Astrocyte of the hippocampus (primary cell): Measurements from ENCODE around the gene AURKA.

Source experiments
- DNase-seq: peaks from one replicate; pipeline ENCODE4 v3.0.0; 2011; ENCODE audit warnings: low read depth, low spot score

AURKA gene

DNA sequence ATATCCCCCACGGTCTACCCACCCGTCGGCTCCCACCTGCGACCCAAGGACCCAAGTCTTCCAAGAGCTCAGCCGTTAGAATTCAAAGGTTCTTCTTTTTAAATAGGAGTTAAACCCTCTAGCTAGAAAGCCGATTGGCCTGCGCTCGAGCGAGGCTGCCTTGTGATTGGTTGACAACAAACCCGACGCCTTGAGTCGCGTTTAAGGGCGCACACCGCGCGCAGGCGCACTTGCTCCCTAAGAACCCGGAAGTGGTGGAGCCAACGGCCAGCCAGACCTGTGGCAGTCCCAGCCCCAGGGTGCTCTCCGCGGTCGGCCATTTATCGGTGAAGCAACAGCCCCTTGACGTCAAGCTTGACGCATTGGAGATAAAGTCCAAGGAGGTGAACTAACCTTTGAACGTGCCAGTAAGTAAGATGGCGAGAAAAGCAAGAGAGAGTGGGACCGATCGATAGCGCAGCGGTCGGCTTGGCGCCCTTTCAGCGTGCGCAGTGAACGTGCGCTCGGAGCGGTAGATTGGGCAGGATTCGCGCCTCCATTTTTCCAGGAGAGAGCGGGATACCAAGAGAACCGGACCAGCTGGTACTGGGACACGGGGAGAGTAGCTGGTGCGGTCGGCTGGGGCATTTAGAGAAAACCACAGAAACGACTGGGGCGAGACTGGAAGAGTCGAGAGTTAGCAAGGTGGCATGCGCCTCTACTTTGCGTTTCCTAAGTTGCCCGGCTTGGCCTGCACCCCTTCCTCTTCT lies at the start of gene AURKA, which contains the start of gene CSTF1:
Gene AURKA (minus strand): TSS at position 84 of the 749 bp plus-strand sequence. CDS start 4,018 bp downstream, outside the sequence.
Gene CSTF1 (plus strand): TSS at position 514 of the 749 bp plus-strand sequence. CDS start 2,908 bp downstream, outside the sequence.
- peak; percentile 100 for DNase-seq

DNA sequence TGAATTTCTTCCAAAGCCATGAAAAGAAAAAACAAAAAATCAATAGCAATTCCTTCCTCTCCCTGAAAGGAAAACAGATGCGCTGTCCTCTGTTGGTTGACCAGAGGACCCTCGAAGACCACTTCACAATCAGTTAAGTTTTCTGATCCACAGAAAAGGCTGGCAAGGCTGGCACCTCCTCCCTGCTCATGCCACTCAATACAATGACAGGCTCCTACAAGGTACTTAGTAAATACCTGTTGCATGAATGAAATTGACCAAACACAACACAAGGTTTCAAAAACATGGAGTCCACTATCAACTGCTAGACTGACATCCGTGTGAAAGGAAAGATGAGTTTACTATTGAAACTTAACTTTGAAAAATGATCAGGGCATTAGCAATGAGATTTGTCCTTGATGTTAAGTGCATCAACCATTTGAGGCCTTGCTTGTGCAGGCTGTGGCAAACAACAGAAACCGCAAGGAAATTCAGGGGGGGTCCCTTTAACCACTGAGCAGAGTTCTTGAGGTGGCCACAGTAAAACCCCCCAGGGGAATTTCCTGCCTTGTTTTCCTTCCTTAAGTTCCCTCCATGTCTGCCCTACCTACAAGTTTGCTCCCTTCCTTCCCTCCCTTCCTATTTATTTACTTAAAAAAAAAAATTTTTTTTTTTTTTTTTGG lies 48.5 kb upstream of the AURKA start:
- no peak for DNase-seq

DNA sequence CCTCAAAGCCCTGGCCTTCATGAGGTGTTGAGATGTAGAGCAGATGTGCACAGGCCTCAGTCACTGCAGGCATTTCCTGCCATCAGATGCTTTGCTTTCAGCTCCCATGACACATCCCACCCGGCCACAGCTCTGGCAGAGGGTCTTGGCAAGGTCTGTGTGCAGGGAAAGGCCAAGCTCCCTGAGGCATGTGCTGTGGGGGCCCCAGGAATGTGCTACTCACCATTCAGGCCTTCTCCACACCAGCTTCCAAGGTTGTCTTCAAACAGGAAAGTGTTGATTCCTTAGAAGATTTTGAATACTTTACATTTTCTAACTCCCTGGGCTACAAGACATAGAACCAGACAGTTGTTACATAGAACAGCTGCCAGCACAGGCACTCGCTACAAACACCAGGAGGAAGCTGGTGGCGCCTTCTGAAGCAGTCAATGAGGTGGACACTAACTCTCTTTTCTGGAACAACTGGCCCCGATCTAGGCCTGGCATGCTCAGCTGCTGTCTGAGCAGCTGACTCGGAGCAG lies 47.8 kb upstream of the AURKA start:
- DNase-seq, result peak; percentile 96

DNA sequence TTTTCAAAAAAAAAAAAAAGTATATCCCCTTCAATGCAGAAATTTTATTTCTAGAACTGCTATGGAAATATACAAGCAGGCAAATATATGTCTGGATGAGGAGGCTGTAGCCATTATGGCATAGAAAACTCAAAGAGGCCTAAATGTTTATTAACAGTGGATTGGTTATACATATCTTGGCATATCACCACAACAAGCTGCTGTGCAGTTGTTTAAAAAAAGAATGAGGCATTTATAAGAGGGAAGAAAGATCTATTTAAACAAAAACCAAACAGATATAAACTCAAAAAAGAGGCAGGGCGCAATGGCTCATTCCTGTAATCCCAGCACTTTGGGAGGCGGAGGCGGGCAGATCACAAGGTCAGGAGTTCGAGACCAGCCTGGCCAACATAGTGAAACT lies 46.3 kb upstream of the AURKA start:
- no peak for DNase-seq

DNA sequence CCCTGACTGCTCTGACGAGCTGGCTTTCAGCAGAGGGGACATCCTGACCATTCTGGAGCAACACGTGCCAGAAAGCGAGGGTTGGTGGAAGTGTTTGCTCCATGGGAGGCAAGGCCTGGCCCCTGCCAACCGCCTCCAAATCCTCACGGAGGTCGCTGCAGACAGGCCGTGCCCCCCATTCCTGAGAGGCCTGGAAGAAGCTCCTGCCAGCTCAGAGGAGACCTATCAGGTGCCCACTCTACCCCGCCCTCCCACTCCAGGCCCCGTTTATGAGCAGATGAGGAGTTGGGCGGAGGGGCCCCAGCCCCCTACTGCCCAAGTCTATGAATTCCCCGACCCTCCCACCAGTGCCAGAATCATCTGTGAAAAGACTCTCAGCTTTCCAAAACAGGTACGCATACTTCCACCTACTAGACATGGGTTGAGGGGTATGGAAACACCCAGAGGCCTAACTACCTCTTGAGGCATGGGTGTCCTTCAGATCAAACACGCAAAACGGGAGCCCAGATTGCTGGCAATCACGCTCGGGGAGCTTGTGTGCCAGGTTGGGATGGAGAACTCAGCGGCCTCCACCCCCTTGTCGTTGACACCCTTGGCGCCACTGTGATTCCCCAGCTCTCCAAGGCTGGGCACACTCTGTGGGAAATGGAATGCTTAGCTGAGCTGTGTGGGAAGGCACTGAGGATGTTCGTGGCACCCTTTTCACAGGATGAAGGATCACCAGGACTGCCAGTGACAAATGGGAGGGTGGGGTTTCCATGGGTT lies 45.4 kb upstream of the AURKA start:
- no peak for DNase-seq

DNA sequence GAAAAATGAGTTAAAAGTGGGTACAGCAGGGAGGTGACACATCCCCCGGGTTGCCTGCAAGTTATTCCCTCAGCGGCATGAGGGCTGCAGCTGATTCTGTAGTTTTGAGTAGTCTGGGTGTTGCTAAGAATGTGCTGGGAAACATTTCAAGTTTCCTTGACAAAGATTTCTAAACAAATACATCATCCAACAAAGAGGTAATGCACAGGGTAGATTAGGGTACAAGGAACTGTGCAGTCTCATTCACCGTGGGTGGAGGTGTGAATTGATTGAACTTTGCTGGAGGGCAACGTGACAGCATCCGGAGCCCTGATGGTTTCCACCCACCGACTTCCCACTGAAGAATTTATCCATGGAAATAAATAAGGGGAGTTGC lies 41.9 kb upstream of the AURKA start:
- DNase-seq, result peak; percentile 81

DNA sequence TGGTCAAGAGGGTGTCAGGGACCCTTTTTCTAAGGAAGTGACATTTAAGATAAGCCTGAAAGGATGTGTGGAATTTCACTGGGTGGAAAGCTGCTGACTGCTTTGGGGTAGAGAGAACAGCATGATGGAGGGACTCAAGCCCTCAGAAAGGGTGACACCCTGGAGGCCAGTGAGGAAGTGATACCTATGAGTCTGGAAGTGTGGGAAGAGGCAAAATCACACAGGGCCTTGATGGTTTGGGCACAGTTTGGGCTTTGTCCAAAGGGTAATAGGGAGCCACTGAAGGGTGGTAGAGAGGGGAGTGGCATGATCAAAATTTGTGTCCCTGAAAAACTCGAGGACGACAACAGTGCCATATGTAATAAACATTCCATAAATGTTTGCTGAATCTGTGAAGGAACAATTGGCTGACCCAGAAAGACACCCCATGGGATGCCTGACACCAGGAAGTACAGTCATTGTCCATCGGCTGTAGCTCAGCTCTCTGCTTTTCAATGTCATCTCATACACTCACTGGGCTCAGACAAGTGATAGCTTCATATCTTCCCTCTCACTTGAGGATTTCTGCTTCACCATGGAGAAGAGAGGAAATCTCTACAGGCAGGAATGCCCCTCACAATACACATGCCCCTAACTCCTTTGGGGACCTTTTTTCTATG lies 41.3 kb upstream of the AURKA start:
- DNase-seq, result no peak

DNA sequence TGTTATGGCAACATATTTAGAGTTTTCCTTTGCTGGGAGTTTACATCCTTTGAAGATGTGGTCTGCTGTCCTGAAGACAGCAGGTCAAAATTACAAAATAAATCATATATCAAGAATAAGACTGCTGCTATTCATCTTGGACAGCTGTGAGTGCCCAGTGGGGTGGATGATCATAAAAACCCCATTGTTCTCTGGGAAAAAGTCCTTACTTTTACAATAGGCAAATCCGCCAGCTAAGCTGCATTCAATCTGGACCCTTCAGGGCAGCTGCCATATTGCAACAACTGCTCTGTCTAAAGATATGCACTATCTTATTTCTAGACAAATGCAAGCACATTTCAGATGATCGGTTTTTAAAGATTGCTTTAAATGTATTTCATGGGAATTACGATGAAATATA lies 39.5 kb upstream of the AURKA start:
- no peak for DNase-seq

DNA sequence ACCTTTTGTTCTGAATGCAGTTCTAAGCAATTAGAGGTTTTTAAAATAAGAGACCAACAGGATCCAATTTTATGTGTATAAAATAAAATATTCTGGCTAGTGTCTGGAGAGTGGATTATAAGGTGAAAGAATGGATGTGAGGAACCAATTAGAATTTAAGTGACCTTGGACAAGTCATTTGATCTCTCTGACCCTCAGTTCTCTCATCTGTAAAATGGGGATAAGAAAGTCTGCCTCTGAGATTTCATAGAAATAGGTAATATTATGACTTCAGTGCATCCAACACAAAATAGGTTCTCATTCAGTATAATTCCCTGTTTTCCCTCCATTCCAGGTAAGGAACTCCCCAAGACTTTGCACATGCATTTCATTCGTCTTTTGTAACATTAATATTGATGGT lies 38.9 kb upstream of the AURKA start:
- no peak for DNase-seq

DNA sequence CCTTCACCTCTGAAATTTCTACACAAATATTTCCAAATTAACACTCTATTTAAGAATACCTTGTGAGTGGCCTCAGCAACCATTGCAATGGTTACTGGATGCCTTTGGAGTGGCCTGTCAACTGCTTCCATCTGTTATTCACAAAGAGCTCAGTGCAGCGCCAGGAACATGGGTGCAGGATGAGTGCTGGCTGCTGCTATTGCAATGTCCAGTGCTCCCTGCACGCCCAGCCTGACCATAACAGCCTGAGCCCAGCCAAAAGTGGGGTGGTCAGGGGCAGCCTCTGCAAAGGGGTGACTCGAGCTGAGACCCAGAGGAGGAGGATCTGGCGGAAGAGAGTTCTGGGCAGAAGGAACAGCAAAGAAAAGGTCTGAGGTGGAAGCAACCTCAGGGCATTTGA lies 38.4 kb upstream of the AURKA start:
- no peak for DNase-seq

DNA sequence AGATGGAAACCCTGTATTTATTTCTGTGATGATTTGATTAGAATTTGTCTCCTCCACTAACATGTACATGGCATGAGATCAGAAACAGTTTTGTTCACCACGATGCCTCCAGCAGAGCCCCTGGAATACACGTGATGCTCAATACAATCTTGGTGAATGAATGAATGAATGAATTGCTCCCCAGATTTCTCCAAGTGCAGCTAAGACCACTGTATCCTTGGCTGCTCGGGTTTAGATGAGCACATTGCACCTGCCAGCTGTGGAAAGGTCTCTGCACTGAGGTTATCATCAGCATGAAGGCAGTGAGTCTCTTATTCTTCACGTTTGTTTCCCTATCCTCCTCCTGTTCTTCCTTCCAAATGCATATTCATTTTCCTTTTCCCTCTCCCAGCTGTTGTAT lies 37.9 kb upstream of the AURKA start:
- DNase-seq, result no peak

DNA sequence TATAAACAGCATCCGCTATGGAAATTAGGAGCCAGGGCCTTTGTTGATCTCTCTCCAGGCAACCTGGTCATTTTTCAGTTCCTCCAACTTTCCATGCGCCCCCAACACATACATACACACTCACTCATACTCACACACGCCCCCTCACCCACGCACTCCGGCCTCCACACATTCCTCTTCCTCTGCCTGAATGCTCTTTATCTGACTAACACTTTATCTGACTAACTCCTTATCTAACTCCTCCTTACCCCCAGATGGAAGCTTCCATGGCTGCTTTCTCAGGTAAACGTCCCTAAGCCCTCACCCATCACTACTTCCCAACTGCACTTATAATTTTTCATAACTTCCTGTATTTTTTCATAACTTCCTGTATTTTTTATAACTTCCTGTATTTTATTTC lies 37.5 kb upstream of the AURKA start:
- peak; percentile 69 for DNase-seq

DNA sequence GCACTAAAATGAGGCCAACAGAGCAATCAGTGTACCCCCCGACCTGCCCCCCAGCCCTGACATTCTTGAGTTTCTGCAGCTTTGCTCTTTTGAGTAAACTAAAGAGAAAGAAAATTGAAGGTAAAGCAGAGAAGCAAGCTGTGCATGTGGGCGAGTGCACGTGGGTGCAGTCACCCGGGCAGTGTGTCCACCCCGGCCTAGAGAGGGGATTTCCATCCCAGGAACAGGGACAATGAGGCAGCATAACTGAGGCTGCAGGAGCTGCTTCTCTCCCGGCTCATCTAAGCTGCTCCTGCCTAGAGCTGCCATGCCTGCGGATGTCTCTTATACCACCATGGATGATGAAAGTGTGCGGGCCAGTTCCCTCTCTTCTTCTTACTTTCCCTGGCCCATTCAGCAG lies 36.9 kb upstream of the AURKA start:
- DNase-seq, result no peak

DNA sequence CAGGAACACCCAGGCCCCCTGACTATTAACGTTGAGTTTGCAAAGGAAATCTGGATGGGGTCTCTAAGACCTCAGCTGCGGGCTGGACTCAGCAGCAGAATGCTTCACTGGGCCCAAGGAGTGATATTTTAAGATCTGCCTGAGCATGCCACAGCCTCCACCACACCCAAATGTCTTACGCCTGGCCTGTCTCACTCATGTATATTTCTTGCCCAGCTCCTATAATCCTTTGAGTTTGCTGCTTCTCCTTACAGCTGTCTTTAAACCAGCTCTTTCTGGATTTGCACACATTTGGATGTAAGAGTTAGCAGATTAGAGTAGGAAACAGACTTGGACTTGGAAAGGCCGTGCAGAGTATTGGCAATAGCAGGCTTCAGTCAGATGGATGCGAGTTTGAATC lies 36.4 kb upstream of the AURKA start:
- DNase-seq, result no peak

DNA sequence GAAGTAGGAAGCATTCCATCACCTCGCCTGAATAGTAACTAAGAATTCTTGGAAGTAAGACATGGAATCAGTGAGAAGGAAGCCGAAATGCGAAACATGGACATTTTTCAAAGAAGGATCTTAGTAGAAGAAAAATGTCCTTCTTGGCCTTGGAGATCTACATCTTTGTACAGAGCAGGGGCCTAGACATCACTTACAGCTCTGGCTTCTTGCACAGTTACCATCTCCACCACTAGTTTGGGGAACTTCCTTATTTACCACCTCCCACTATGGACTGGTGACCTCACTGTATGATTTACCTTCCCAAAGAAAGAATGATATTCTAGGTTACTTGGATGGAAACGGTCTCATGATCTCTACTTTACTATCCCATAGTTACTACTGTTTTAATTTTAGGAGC lies 35.8 kb upstream of the AURKA start:
- no peak for DNase-seq

DNA sequence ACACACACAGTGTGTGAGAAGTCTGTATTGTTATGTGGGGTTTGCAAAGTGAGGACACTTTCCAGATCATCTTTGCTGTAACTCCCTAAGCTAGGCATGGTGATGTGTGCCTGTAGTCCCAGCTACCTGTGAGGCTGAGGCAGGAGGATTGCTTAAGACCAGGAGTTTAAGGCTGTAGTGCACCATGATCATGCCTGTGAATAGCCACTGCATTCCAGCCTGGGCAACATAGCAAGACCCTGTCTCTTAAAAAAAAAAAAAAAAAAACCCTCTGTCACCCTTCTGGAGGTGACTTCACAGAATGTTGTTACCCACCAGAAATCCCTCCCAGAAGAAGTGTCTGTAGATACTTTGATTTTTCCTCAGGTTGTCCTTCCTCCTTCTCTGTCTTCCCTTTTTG lies 34.9 kb upstream of the AURKA start:
- no peak for DNase-seq

DNA sequence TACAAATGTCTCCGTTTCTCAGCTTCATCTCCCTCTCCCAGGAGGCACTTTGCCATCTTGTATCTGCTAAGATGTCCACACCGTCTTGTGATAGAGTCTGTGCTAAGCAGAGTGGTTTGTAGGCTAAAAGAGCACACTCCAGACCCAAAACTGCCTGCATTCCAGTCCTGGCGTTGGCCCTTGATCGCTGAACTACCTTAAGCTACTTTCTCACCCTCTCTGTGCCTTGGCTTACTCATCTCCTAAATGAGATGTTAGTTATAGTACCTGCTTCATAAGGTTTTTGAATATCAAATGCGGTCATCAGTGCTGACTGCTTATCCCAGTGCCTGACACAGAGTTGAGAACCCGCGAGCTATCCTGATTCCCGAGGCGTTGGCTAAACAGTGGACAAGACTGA lies 34.0 kb upstream of the AURKA start:
- DNase-seq, result no peak

DNA sequence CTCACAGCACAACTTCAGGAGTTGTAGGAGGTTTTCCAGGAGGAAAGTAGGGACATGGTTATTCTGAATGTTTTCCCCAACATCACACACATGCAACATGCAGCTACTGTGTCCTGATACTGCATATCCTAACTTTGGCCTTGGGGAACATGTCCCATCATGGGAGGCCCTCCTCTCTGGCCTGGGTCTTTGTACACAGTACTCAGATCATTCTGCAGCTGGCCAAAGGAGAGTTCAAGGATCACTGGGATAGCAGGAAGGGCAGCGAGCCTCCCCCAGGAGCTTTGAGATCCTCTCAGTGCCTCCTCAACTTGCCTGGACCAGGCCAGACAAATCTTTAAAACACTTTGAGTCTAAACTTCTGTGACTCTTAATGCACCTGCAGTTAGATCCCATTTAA lies 32.9 kb upstream of the AURKA start:
- no peak for DNase-seq

DNA sequence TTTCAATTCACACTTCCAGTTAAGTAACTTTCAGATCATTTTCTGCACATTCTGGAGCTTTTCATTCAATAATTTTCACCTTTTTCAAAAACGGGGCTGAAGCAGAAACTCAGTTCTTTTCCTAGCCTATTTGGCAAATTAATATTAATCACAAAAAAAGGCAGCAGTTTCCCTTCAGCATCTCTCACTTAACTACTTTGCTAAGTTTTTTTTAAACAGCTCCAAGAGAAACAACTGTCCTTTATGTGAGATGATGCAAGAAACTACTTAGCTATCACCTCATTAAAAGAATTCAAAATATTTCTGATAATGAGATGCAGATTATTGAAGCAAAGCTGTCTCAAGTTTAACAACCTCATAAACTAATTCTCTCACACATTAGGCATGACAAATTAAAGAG lies 31.9 kb upstream of the AURKA start:
- DNase-seq, result no peak

DNA sequence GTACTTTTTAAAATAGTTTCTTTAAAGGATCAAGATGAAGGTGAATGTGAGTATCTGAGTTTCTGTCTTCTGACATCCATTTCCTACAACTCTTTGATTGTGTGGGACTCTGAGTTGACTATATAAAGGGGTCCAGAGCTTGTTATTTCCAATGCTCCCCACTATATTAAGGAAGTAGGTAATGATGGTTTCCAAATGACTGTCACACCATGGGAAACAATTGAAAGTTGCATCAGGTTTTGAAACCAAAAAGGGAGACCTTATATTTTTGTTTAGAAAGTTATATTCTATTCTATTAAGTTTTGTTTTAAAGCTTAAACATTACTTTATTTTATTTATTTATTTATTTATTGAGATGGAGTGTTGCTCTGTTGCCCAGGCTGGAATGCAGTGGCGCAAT lies 31.2 kb upstream of the AURKA start:
- DNase-seq, result no peak

DNA sequence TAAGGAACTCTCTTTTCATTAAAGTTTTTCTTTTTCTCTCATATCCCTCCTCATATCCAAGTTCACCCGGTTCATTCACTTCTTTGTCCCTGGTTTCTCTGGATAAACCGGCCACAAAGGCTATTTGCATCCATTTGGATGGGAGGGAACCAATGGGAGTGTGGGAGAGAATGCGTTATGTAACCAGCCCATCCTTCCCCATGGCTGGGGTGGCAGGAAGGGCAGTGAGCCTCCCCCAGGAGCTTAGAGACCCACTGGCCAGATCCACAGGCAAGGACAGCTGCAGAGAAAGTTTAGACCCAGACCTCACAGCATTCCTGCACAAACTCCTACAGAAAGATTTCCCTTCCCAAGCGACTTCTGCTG lies 30.8 kb upstream of the AURKA start:
- DNase-seq, result no peak
